Erythroblast (primary cell): Measurements from ENCODE around the gene MBTD1.
A peak's percentile ranks its signal among the peaks of the same experiment; 100 is the strongest.
"Not testable (repeated sequence)": the region's sequence is repeated elsewhere in the genome, so short reads cannot be mapped to it uniquely, and the experiment has no call there.

Experiments used
- DNase-seq, 2 experiments: peaks; one replicate each; lab custom pipeline; 2025; lab: John Stamatoyannopoulos, UW
- GATA1 ChIP-seq: IDR thresholded peaks from 2 replicates; pipeline ENCODE4 v1.6.1; 2011; ENCODE audit warnings: low read depth, mild to moderate bottlenecking, control low read depth, low read length, moderate library complexity
- POLR2A ChIP-seq: IDR thresholded peaks from 2 replicates; pipeline ENCODE4 v1.6.1; 2011; ENCODE audit warnings: mild to moderate bottlenecking, low read length

MBTD1 gene

GRCh38 chr17:51238255-51238887 lies 21.5 kb downstream of the MBTD1 start:
- TF ChIP-seq GATA1, result no peak
- TF ChIP-seq POLR2A, result no peak
- no peak for DNase-seq

- TF ChIP-seq GATA1 (no peak), POLR2A (no peak)
- DNase-seq, result no peak
These were observed 25.7 kb downstream of the MBTD1 start for GRCh38 chr17:51234162-51234561.

GRCh38 chr17:51231999-51232398 lies 27.9 kb downstream of the MBTD1 start:
- TF ChIP-seq GATA1, result no peak
- TF ChIP-seq POLR2A, result no peak
- no peak for DNase-seq

- DNase-seq, result no peak
- TF ChIP-seq GATA1 (no peak), POLR2A (no peak)
These were observed 29.5 kb downstream of the MBTD1 start for GRCh38 chr17:51230306-51230705.

- no peak for TF ChIP-seq GATA1
- no peak for TF ChIP-seq POLR2A
- DNase-seq, result no peak
These were observed 30.0 kb downstream of the MBTD1 start for GRCh38 chr17:51229889-51230288.

- DNase-seq, result no peak
- TF ChIP-seq POLR2A (no peak), GATA1 (no peak)
These were observed 31.7 kb downstream of the MBTD1 start for GRCh38 chr17:51228161-51228560.

GRCh38 chr17:51225523-51225922 lies 34.3 kb downstream of the MBTD1 start:
- DNase-seq, result not testable (repeated sequence)

GRCh38 chr17:51224402-51225262 lies 35.2 kb downstream of the MBTD1 start:
- DNase-seq, result no peak

GRCh38 chr17:51221322-51221721 lies 38.5 kb downstream of the MBTD1 start:
- DNase-seq, result no peak
- no peak for TF ChIP-seq GATA1
- no peak for TF ChIP-seq POLR2A

More at GRCh38 chr17:51224402-51225262, 35.2 kb downstream of the MBTD1 start:
- TF ChIP-seq GATA1 (no peak), POLR2A (no peak)

- no peak for DNase-seq
- TF ChIP-seq POLR2A (no peak), GATA1 (no peak)
These were observed 41.9 kb downstream of the MBTD1 start for GRCh38 chr17:51217946-51218345.

- no peak for DNase-seq
- TF ChIP-seq POLR2A, result no peak
- no peak for TF ChIP-seq GATA1
These were observed 44.9 kb downstream of the MBTD1 start for GRCh38 chr17:51214920-51215319.

- TF ChIP-seq GATA1 (no peak), POLR2A (no peak)
These were observed 56.0 kb downstream of the MBTD1 start for GRCh38 chr17:51203838-51204237.

GRCh38 chr17:51200846-51201245 lies 59.0 kb downstream of the MBTD1 start:
- no peak for DNase-seq
- TF ChIP-seq POLR2A (no peak), GATA1 (no peak)

More at GRCh38 chr17:51203838-51204237, 56.0 kb downstream of the MBTD1 start:
- no peak for DNase-seq

GRCh38 chr17:51200295-51200694 lies 59.6 kb downstream of the MBTD1 start:
- peak in 1 of 2 experiments; percentile 17 for DNase-seq
- TF ChIP-seq GATA1 (no peak), POLR2A (no peak)
